Measurements from ENCODE around the gene KLHDC4.

DNA sequence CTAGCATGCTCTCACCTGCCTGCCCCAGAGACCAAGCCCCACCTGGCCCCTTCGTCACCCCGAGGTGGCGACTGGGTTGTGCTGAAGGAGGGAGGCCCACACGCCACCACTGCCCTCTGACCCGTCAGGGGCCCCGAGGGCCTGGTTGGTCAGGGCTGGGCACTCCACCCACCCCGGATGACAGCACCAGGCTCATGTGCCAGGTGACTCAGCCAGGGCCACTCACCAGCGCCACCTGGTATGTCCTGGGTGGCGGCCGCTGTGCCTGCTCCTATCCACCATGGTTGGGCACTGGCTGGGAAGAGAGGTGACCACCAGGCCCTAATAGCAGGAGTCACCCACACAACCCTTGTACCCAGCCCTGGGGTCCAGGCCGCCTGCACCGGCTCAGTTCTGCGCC, 94.6 kb downstream of the KLHDC4 start:
- TF ChIP-seq EZH2phosphoT487 (IDR thresholded peaks at IDR 0.05; ENCODE audit: low read length) (no peak), EZH2 (optimal IDR thresholded peaks at IDR 0.05; ENCODE audit: low read depth, low read length) (no peak)
- TF ChIP-seq, protein P1, sequence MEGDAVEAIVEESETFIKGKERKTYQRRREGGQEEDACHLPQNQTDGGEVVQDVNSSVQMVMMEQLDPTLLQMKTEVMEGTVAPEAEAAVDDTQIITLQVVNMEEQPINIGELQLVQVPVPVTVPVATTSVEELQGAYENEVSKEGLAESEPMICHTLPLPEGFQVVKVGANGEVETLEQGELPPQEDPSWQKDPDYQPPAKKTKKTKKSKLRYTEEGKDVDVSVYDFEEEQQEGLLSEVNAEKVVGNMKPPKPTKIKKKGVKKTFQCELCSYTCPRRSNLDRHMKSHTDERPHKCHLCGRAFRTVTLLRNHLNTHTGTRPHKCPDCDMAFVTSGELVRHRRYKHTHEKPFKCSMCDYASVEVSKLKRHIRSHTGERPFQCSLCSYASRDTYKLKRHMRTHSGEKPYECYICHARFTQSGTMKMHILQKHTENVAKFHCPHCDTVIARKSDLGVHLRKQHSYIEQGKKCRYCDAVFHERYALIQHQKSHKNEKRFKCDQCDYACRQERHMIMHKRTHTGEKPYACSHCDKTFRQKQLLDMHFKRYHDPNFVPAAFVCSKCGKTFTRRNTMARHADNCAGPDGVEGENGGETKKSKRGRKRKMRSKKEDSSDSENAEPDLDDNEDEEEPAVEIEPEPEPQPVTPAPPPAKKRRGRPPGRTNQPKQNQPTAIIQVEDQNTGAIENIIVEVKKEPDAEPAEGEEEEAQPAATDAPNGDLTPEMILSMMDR (IDR thresholded peaks at IDR 0.05; ENCODE audit: low read length) = no peak

All from MM.1S (cell line).